Fibroblast of lung (primary cell): ENCODE results near the gene RNASEH2A.

ENCODE experiments used
- CTCF ChIP-seq, 2 donors: IDR thresholded peaks in 1 of 2; conservative IDR thresholded peaks in 1 of 2; 1 replicate in 1 of 2; 2 replicates in 1 of 2; pipeline ENCODE4 v1.5.1; 2011 to 2012; ENCODE audit warnings: low read length in 2 of 2, control low read depth in 1 of 2, inconsistent platforms in 1 of 2, low read depth in 1 of 2, mild to moderate bottlenecking in 1 of 2
- EZH2 ChIP-seq: IDR thresholded peaks from 2 replicates; pipeline ENCODE4 v1.5.1; 2012; ENCODE audit warnings: low read length, control low read depth, mild to moderate bottlenecking; ENCODE audit errors: missing control alignments

- TF ChIP-seq CTCF (conservative IDR thresholded peaks at IDR 0.05 in 1 of 2, IDR thresholded peaks at IDR 0.05 in 1 of 2; ENCODE audit: low read depth in 1 of 2, low read length in 2 of 2) (no peak), EZH2 (no peak)
Measured at GRCh38 chr19:12843328-12843727, 36.9 kb downstream of the RNASEH2A start.
